GM23248 (cell line): ENCODE results near the gene ANKRD11.

Source experiments
- EZH2 ChIP-seq: fragments of 200-600 bp; sonication (generic); IDR thresholded peaks from 2 replicates; pipeline ENCODE4 v1.6.1; 2018; ENCODE audit warnings: antibody characterized with exemption, mild to moderate bottlenecking; ENCODE audit not compliant: insufficient read depth, poor library complexity, severe bottlenecking
- EZH2phosphoT487 ChIP-seq: fragments of 200-600 bp; sonication (generic); IDR thresholded peaks from 2 replicates; pipeline ENCODE4 v1.6.1; 2018; ENCODE audit warnings: antibody characterized with exemption, moderate library complexity, mild to moderate bottlenecking, low read depth; ENCODE audit not compliant: insufficient read depth

- TF ChIP-seq EZH2phosphoT487 (no peak), EZH2 (no peak)
Measured at GRCh38 chr16:89261691-89262563, 228.4 kb downstream of the ANKRD11 start.
